GM23338 (cell line): ENCODE measurements around the gene FHL1. TPM values are rescaled to one million over a fixed set of nuclear protein-coding genes. Genes with fewer than 3 reads are reported as not detected.

Source experiments
- ATAC-seq: fragments of 200-7000 bp; cut with Tn5 transposase; 3 replicates; pipeline ENCODE4 v1.9.1; 2020
- DNase-seq: peaks from one replicate; pipeline ENCODE4 v3.0.0-alpha.2; 2015; ENCODE audit warnings: low spot score
- H2AFZ ChIP-seq: fragments of 200-600 bp; sonication (generic); 2 replicates; pipeline ENCODE4 v1.8.0; 2016; ENCODE audit warnings: antibody characterized with exemption, mild to moderate bottlenecking, moderate library complexity
- H3F3A ChIP-seq: fragments of 200-600 bp; sonication (generic); replicated peaks from 2 replicates; pipeline ENCODE4 v1.8.0; 2017; ENCODE audit warnings: antibody characterized with exemption, mixed run types, low read depth
- H3K27ac ChIP-seq: fragments of 200-600 bp; sonication (generic); 2 replicates; pipeline ENCODE4 v1.6.1; 2016; ENCODE audit warnings: low read depth
- H3K27me3 ChIP-seq: fragments of 200-600 bp; sonication (generic); 2 replicates; pipeline ENCODE4 v1.8.0; 2016; ENCODE audit warnings: mild to moderate bottlenecking, mixed run types, moderate library complexity; ENCODE audit not compliant: insufficient read depth
- H3K36me3 ChIP-seq: fragments of 200-600 bp; sonication (generic); 2 replicates; pipeline ENCODE4 v1.8.0; 2016; ENCODE audit warnings: mild to moderate bottlenecking; ENCODE audit not compliant: insufficient read depth
- H3K4me1 ChIP-seq: fragments of 200-600 bp; sonication (generic); 2 replicates; pipeline ENCODE4 v1.8.0; 2016; ENCODE audit warnings: mild to moderate bottlenecking, moderate library complexity; ENCODE audit not compliant: insufficient read depth
- H3K4me2 ChIP-seq: fragments of 200-600 bp; sonication (generic); 2 replicates; pipeline ENCODE4 v1.7.1; 2017; ENCODE audit warnings: mixed run types
- H3K4me3 ChIP-seq: fragments of 200-600 bp; sonication (generic); 2 replicates; pipeline ENCODE4 v1.6.1; 2016; ENCODE audit warnings: mixed run types
- H3K79me2 ChIP-seq: fragments of 200-600 bp; sonication (generic); replicated peaks from 2 replicates; pipeline ENCODE4 v1.8.0; 2017; ENCODE audit warnings: mild to moderate bottlenecking; ENCODE audit not compliant: insufficient read depth
- H3K9me2 ChIP-seq: fragments of 200-600 bp; sonication (generic); 2 replicates; pipeline ENCODE4 v1.8.0; 2017; ENCODE audit not compliant: insufficient read depth
- H4K20me1 ChIP-seq: fragments of 200-600 bp; sonication (generic); replicated peaks from 2 replicates; pipeline ENCODE4 v1.8.0; 2017; ENCODE audit warnings: mild to moderate bottlenecking; ENCODE audit not compliant: insufficient read depth
- H3K27ac Mint-ChIP-seq: 2 replicates; pipeline ENCODE4 v1.8.0; 2020; ENCODE audit warnings: inconsistent platforms, mild to moderate bottlenecking, moderate library complexity, mixed read lengths
- H3K27me3 Mint-ChIP-seq: 3 replicates; pipeline ENCODE4 v1.8.0; 2022; ENCODE audit warnings: low read depth, mild to moderate bottlenecking, moderate library complexity, mixed read lengths, inconsistent platforms; ENCODE audit not compliant: insufficient read depth, poor library complexity
- H3K36me3 Mint-ChIP-seq: 3 replicates; pipeline ENCODE4 v1.8.0; 2021; ENCODE audit warnings: low read depth, mild to moderate bottlenecking, inconsistent platforms, moderate library complexity, mixed read lengths
- H3K4me1 Mint-ChIP-seq: 3 replicates; pipeline ENCODE4 v1.8.0; 2020; ENCODE audit warnings: mild to moderate bottlenecking, inconsistent platforms, mixed read lengths
- H3K4me3 Mint-ChIP-seq: 3 replicates; pipeline ENCODE4 v1.8.0; 2021; ENCODE audit warnings: moderate library complexity, mild to moderate bottlenecking, inconsistent platforms, mixed read lengths
- H3K9me3 Mint-ChIP-seq: 3 replicates; pipeline ENCODE4 v1.8.0; 2020; ENCODE audit warnings: moderate library complexity, mild to moderate bottlenecking, inconsistent platforms, mixed read lengths
- CREB1 ChIP-seq: fragments of 250-450 bp; sonication (Bioruptor Pico); IDR thresholded peaks from 2 replicates; pipeline ENCODE4 v1.5.0; 2020; ENCODE audit warnings: low read depth, mild to moderate bottlenecking, moderate library complexity
- ETS1 ChIP-seq: IDR thresholded peaks from 2 replicates; pipeline ENCODE4 v1.6.1; 2016; ENCODE audit warnings: antibody characterized with exemption
- EZH2phosphoT487 ChIP-seq: fragments of 200-600 bp; sonication (generic); IDR thresholded peaks from one replicate; pipeline ENCODE4 v1.8.1; 2018; ENCODE audit warnings: antibody characterized with exemption; ENCODE audit not compliant: unreplicated experiment
- polyA plus RNA-seq: library from polyadenylated mRNA; unstranded; fragments of >200 nt; fragmentation: Nextera tagmentation; extraction: Ambion mirVana; gene quantifications from 2 replicates; pipeline ENCODE4 v1.2.1, GENCODE V29; 2016
- total RNA-seq: library from RNA; depleted of rRNA; stranded (reverse); fragments of >200 nt; shearing (Covaris generic); gene quantifications from 2 replicates; pipeline ENCODE4 v1.2.3, GENCODE V29; 2014
- TF ChIP-seq, protein P1 (sequence below): IDR thresholded peaks from one replicate; pipeline ENCODE4 v1.6.1; 2018; ENCODE audit warnings: antibody characterized with exemption; ENCODE audit not compliant: unreplicated experiment
- TF ChIP-seq, protein P2 (sequence below): fragments of 250-450 bp; sonication (Bioruptor Pico); IDR thresholded peaks from 2 replicates; pipeline ENCODE4 v1.5.0; 2020; ENCODE audit warnings: mild to moderate bottlenecking, moderate library complexity

FHL1 gene
- total and polyA plus RNA-seq, 2 experiments from 2014 or later = 47.9 to 60.4 TPM

GRCh38 chrX:136199365-136199764 is 52.0 kb downstream of the FHL1 start:
- Histone ChIP-seq H3K79me2 (no peaks in the 10 kb centered on the region), H3K27ac (no peak overlapping the region; the same call in 1 of the 2 replicates), H3K27me3 (no peaks in the 10 kb centered on the region), H3K36me3 (no peaks in the 10 kb centered on the region), H2AFZ (no peak overlapping the region), H3K4me2 (peak overlapping the region; percentile 9), H3K9me2 (no peaks in the 10 kb centered on the region), H3K4me3 (no peak overlapping the region), H4K20me1 (no peaks in the 10 kb centered on the region), H3F3A (no peaks in the 10 kb centered on the region), H3K4me1 (no peaks in the 10 kb centered on the region; the same call in 1 of the 2 replicates)
- DNase-seq = peak; percentile 18
- H3K36me3 Mint-ChIP-seq = no peaks in the 10 kb centered on the region
- peaks cover 17% of the 10 kb centered on the region for H3K4me1 Mint-ChIP-seq
- TF ChIP-seq EZH2phosphoT487 (no peak), CREB1 (CRISPR knock-in tag) (no peak), ETS1 (no peak)
- TF ChIP-seq, protein P1, sequence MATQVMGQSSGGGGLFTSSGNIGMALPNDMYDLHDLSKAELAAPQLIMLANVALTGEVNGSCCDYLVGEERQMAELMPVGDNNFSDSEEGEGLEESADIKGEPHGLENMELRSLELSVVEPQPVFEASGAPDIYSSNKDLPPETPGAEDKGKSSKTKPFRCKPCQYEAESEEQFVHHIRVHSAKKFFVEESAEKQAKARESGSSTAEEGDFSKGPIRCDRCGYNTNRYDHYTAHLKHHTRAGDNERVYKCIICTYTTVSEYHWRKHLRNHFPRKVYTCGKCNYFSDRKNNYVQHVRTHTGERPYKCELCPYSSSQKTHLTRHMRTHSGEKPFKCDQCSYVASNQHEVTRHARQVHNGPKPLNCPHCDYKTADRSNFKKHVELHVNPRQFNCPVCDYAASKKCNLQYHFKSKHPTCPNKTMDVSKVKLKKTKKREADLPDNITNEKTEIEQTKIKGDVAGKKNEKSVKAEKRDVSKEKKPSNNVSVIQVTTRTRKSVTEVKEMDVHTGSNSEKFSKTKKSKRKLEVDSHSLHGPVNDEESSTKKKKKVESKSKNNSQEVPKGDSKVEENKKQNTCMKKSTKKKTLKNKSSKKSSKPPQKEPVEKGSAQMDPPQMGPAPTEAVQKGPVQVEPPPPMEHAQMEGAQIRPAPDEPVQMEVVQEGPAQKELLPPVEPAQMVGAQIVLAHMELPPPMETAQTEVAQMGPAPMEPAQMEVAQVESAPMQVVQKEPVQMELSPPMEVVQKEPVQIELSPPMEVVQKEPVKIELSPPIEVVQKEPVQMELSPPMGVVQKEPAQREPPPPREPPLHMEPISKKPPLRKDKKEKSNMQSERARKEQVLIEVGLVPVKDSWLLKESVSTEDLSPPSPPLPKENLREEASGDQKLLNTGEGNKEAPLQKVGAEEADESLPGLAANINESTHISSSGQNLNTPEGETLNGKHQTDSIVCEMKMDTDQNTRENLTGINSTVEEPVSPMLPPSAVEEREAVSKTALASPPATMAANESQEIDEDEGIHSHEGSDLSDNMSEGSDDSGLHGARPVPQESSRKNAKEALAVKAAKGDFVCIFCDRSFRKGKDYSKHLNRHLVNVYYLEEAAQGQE = no peak
- TF ChIP-seq, protein P2, sequence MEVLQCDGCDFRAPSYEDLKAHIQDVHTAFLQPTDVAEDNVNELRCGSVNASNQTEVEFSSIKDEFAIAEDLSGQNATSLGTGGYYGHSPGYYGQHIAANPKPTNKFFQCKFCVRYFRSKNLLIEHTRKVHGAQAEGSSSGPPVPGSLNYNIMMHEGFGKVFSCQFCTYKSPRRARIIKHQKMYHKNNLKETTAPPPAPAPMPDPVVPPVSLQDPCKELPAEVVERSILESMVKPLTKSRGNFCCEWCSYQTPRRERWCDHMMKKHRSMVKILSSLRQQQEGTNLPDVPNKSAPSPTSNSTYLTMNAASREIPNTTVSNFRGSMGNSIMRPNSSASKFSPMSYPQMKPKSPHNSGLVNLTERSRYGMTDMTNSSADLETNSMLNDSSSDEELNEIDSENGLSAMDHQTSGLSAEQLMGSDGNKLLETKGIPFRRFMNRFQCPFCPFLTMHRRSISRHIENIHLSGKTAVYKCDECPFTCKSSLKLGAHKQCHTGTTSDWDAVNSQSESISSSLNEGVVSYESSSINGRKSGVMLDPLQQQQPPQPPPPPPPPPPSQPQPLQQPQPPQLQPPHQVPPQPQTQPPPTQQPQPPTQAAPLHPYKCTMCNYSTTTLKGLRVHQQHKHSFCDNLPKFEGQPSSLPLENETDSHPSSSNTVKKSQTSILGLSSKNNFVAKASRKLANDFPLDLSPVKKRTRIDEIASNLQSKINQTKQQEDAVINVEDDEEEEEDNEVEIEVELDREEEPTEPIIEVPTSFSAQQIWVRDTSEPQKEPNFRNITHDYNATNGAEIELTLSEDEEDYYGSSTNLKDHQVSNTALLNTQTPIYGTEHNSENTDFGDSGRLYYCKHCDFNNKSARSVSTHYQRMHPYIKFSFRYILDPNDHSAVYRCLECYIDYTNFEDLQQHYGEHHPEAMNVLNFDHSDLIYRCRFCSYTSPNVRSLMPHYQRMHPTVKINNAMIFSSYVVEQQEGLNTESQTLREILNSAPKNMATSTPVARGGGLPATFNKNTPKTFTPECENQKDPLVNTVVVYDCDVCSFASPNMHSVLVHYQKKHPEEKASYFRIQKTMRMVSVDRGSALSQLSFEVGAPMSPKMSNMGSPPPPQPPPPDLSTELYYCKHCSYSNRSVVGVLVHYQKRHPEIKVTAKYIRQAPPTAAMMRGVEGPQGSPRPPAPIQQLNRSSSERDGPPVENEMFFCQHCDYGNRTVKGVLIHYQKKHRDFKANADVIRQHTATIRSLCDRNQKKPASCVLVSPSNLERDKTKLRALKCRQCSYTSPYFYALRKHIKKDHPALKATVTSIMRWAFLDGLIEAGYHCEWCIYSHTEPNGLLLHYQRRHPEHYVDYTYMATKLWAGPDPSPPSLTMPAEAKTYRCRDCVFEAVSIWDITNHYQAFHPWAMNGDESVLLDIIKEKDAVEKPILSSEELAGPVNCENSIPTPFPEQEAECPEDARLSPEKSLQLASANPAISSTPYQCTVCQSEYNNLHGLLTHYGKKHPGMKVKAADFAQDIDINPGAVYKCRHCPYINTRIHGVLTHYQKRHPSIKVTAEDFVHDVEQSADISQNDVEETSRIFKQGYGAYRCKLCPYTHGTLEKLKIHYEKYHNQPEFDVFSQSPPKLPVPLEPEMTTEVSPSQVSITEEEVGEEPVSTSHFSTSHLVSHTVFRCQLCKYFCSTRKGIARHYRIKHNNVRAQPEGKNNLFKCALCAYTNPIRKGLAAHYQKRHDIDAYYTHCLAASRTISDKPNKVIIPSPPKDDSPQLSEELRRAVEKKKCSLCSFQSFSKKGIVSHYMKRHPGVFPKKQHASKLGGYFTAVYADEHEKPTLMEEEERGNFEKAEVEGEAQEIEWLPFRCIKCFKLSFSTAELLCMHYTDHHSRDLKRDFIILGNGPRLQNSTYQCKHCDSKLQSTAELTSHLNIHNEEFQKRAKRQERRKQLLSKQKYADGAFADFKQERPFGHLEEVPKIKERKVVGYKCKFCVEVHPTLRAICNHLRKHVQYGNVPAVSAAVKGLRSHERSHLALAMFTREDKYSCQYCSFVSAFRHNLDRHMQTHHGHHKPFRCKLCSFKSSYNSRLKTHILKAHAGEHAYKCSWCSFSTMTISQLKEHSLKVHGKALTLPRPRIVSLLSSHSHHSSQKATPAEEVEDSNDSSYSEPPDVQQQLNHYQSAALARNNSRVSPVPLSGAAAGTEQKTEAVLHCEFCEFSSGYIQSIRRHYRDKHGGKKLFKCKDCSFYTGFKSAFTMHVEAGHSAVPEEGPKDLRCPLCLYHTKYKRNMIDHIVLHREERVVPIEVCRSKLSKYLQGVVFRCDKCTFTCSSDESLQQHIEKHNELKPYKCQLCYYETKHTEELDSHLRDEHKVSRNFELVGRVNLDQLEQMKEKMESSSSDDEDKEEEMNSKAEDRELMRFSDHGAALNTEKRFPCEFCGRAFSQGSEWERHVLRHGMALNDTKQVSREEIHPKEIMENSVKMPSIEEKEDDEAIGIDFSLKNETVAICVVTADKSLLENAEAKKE (CRISPR knock-in tag) = no peak
- H3K27ac Mint-ChIP-seq = no peak overlapping the region
- no peaks in the 10 kb centered on the region for H3K9me3 Mint-ChIP-seq
- no peaks in the 10 kb centered on the region for H3K27me3 Mint-ChIP-seq
- H3K4me3 Mint-ChIP-seq = no peak overlapping the region
- no peak for ATAC-seq
